Trophoblast cell (in vitro differentiated cells and primary cell): ENCODE results near the gene SPIRE1.

Source experiments
- DNase-seq, 2 donors: peaks; one replicate each; pipeline ENCODE4 v3.0.0-alpha.2; 2016
- H2AFZ ChIP-seq: 2 replicates; pipeline ENCODE4 v1.6.1; 2013; ENCODE audit warnings: low read length, moderate library complexity, mild to moderate bottlenecking; ENCODE audit not compliant: insufficient read depth, poor library complexity
- H2AK5ac ChIP-seq: 2 replicates; pipeline ENCODE4 v1.6.1; 2013; ENCODE audit warnings: mild to moderate bottlenecking, low read length
- H2BK120ac ChIP-seq: 2 replicates; pipeline ENCODE4 v1.6.1; 2013; ENCODE audit warnings: low read length, mild to moderate bottlenecking, moderate library complexity; ENCODE audit not compliant: insufficient read depth, poor library complexity
- H2BK12ac ChIP-seq: 2 replicates; pipeline ENCODE4 v1.6.1; 2013; ENCODE audit warnings: mild to moderate bottlenecking, low read length, moderate library complexity
- H2BK5ac ChIP-seq: 2 replicates; pipeline ENCODE4 v1.6.1; 2013; ENCODE audit warnings: low read length, low read depth, moderate library complexity, mild to moderate bottlenecking; ENCODE audit not compliant: poor library complexity
- H3K14ac ChIP-seq: 2 replicates; pipeline ENCODE4 v1.6.1; 2013; ENCODE audit warnings: mild to moderate bottlenecking, low read length
- H3K18ac ChIP-seq: 2 replicates; pipeline ENCODE4 v1.6.1; 2013; ENCODE audit warnings: mild to moderate bottlenecking, low read length
- H3K23ac ChIP-seq: 2 replicates; pipeline ENCODE4 v1.6.1; 2013; ENCODE audit warnings: low read length
- H3K27ac ChIP-seq: 2 replicates; pipeline ENCODE4 v1.5.1; 2013; ENCODE audit warnings: low read depth, mild to moderate bottlenecking, inconsistent platforms, low read length, moderate library complexity
- H3K27me3 ChIP-seq: 2 replicates; pipeline ENCODE4 v1.6.1; 2013; ENCODE audit warnings: inconsistent platforms, mild to moderate bottlenecking, low read length, moderate library complexity; ENCODE audit not compliant: insufficient read depth
- H3K36me3 ChIP-seq, 2 experiments: 1 replicate in 1 of 2; 2 replicates in 1 of 2; pipeline ENCODE4 v1.6.1; 2013; ENCODE audit warnings: low read length in 2 of 2, mild to moderate bottlenecking in 2 of 2, moderate library complexity in 1 of 2; ENCODE audit not compliant: insufficient read depth in 2 of 2, control insufficient read depth in 1 of 2
- H3K4ac ChIP-seq: 2 replicates; pipeline ENCODE4 v1.6.1; 2013; ENCODE audit warnings: low read depth, mild to moderate bottlenecking, low read length, moderate library complexity
- H3K4me1 ChIP-seq, 2 experiments: 1 replicate in 1 of 2; 2 replicates in 1 of 2; pipeline ENCODE4 v1.6.1; 2013; ENCODE audit warnings: low read length in 2 of 2, mild to moderate bottlenecking in 2 of 2, moderate library complexity in 1 of 2; ENCODE audit not compliant: insufficient read depth in 2 of 2, control insufficient read depth in 1 of 2
- H3K4me2 ChIP-seq: 2 replicates; pipeline ENCODE4 v1.6.1; 2013; ENCODE audit warnings: inconsistent platforms, mild to moderate bottlenecking, low read length, moderate library complexity
- H3K4me3 ChIP-seq: 2 replicates; pipeline ENCODE4 v1.5.1; 2013; ENCODE audit warnings: mild to moderate bottlenecking, low read depth, low read length, inconsistent platforms
- H3K79me1 ChIP-seq: one replicate; pipeline ENCODE4 v1.6.1; 2013; ENCODE audit warnings: low read length
- H3K79me2 ChIP-seq: 2 replicates; pipeline ENCODE4 v1.6.1; 2013; ENCODE audit warnings: low read length, mild to moderate bottlenecking; ENCODE audit not compliant: control insufficient read depth, insufficient read depth, poor library complexity
- H3K9ac ChIP-seq: 2 replicates; pipeline ENCODE4 v1.6.1; 2013; ENCODE audit warnings: mild to moderate bottlenecking, low read length
- H3K9me3 ChIP-seq: 2 replicates; pipeline ENCODE4 v1.6.1; 2013; ENCODE audit warnings: low read depth, mild to moderate bottlenecking, control low read depth, inconsistent platforms, low read length; ENCODE audit not compliant: insufficient read depth
- H4K12ac ChIP-seq: 2 replicates; pipeline ENCODE4 v1.6.1; 2013; ENCODE audit warnings: low read depth, mild to moderate bottlenecking, low read length, moderate library complexity
- H4K8ac ChIP-seq: 2 replicates; pipeline ENCODE4 v1.6.1; 2013; ENCODE audit warnings: low read depth, mild to moderate bottlenecking, low read length, moderate library complexity
- H4K91ac ChIP-seq: one replicate; pipeline ENCODE4 v1.6.1; 2013; ENCODE audit warnings: low read depth, mild to moderate bottlenecking, low read length, moderate library complexity
- WGBS: extraction: QIAGEN DNeasy Blood & Tissue Kit; methylation state at CpG from one replicate; pipeline ENCODE4 v1.1.7; 2013; ENCODE audit warnings: missing lambda C conversion rate; ENCODE audit not compliant: insufficient read length, insufficient coverage; ENCODE audit errors: extremely low coverage; 5-methylcytosine and 5-hydroxymethylcytosine counted together

Gene SPIRE1

DNA sequence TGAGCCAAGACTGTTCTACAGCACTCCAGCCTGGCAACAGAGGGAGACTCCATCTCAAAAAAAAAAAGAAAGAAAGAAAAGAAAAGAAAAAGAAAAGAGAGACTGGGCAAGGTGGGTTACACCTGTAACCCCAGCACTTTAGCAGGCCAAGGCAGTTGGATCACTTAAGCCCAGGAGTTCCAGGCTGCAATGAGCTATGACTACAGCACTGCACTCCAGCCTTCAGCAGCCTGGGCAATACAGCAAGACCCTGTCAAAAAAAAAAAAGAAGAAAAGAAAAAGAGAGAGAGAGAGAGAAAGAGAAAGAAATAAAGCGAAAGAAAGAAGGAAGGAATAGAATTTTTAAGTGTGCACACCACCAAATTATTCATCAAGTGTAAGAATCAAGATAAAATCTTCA, 2.9 kb downstream of the SPIRE1 start:
- Histone ChIP-seq H3K4me3 (no peak overlapping the region), H2BK12ac (no peak overlapping the region), H3K9ac (no peak overlapping the region), H3K79me1 (peaks cover 8% of the 10 kb centered on the region), H3K18ac (no peak overlapping the region), H2AFZ (no peak overlapping the region), H3K23ac (no peak overlapping the region), H3K27ac (no peak overlapping the region), H3K36me3 (no peaks in the 10 kb centered on the region), H3K14ac (no peak overlapping the region), H2BK5ac (no peak overlapping the region), H3K27me3 (no peaks in the 10 kb centered on the region), H3K79me2 (peaks cover 8% of the 10 kb centered on the region), H2BK120ac (no peak overlapping the region), H3K4me2 (no peak overlapping the region), H3K4ac (no peak overlapping the region), H4K8ac (no peak overlapping the region), H2AK5ac (no peak overlapping the region), H4K91ac (no peak overlapping the region), H3K9me3 (peaks cover 2% of the 10 kb centered on the region), H4K12ac (no peak overlapping the region), H3K4me1 (peaks cover 5 to 10% of the 10 kb centered on the region in 2 experiments)
- whole genome bisulfite sequencing = 83% methylated on average over 1 of the region's 1 CpG
- DNase-seq = no peak

- no peak overlapping the region for H4K12ac ChIP-seq
- H3K27me3 ChIP-seq = no peaks in the 10 kb centered on the region
- WGBS = no CpG with 5 or more reads among the region's 3 CpGs
- H3K9ac ChIP-seq = no peak overlapping the region
- no peak overlapping the region for H3K4ac ChIP-seq
- no peak overlapping the region for H4K8ac ChIP-seq
- H2AFZ ChIP-seq = no peak overlapping the region
- H3K4me2 ChIP-seq = no peak overlapping the region
- no peak overlapping the region for H3K14ac ChIP-seq
- H3K18ac ChIP-seq = no peak overlapping the region
- H3K79me1 ChIP-seq = peaks cover 4% of the 10 kb centered on the region
- H3K4me1 ChIP-seq = peaks cover 0 to 6% of the 10 kb centered on the region in 2 experiments
- H4K91ac ChIP-seq = no peak overlapping the region
- no peak overlapping the region for H2AK5ac ChIP-seq
- H3K9me3 ChIP-seq = no peaks in the 10 kb centered on the region
- no peak overlapping the region for H3K23ac ChIP-seq
- H2BK5ac ChIP-seq = no peak overlapping the region
- H2BK120ac ChIP-seq = no peak overlapping the region
- H3K4me3 ChIP-seq = no peak overlapping the region
- no peak for DNase-seq
- no peaks in the 10 kb centered on the region for H3K36me3 ChIP-seq
- H2BK12ac ChIP-seq = no peak overlapping the region
- H3K79me2 ChIP-seq = peaks cover 6% of the 10 kb centered on the region
- H3K27ac ChIP-seq = no peak overlapping the region
These were observed 5.0 kb downstream of the SPIRE1 start for GRCh38 chr18:12652861-12653401.

- no peak overlapping the region for H3K4me3 ChIP-seq
- H3K4me2 ChIP-seq = no peak overlapping the region
- no peaks in the 10 kb centered on the region for H3K27me3 ChIP-seq
- H4K91ac ChIP-seq = no peak overlapping the region
- H2BK5ac ChIP-seq = no peak overlapping the region
- no peak overlapping the region for H3K4ac ChIP-seq
- H3K27ac ChIP-seq = no peak overlapping the region
- H4K12ac ChIP-seq = no peak overlapping the region
- H3K9ac ChIP-seq = no peak overlapping the region
- H2BK120ac ChIP-seq = no peak overlapping the region
- H3K4me1 ChIP-seq = peaks cover 0 to 1% of the 10 kb centered on the region in 2 experiments
- WGBS = 100% methylated on average over 1 of the region's 4 CpGs
- no peaks in the 10 kb centered on the region for H3K79me2 ChIP-seq
- no peak overlapping the region for H3K18ac ChIP-seq
- no peaks in the 10 kb centered on the region for H3K79me1 ChIP-seq
- DNase-seq = no peak
- no peak overlapping the region for H3K14ac ChIP-seq
- H3K36me3 ChIP-seq = no peaks in the 10 kb centered on the region
- H4K8ac ChIP-seq = no peak overlapping the region
- no peak overlapping the region for H2AFZ ChIP-seq
- H2AK5ac ChIP-seq = no peak overlapping the region
- no peaks in the 10 kb centered on the region for H3K9me3 ChIP-seq
- H2BK12ac ChIP-seq = no peak overlapping the region
- H3K23ac ChIP-seq = no peak overlapping the region
These were observed 6.3 kb downstream of the SPIRE1 start for GRCh38 chr18:12651651-12652050.

- no peak overlapping the region for H3K18ac ChIP-seq
- H3K36me3 ChIP-seq = no peaks in the 10 kb centered on the region
- no CpG with 5 or more reads among the region's 3 CpGs for WGBS
- no peak overlapping the region for H4K8ac ChIP-seq
- H3K4me3 ChIP-seq = no peak overlapping the region
- no peak overlapping the region for H2AK5ac ChIP-seq
- H3K79me2 ChIP-seq = no peaks in the 10 kb centered on the region
- H3K4me2 ChIP-seq = no peak overlapping the region
- H2BK5ac ChIP-seq = no peak overlapping the region
- H3K14ac ChIP-seq = no peak overlapping the region
- no peak overlapping the region for H3K23ac ChIP-seq
- H2AFZ ChIP-seq = no peak overlapping the region
- H4K12ac ChIP-seq = no peak overlapping the region
- no peak overlapping the region for H2BK12ac ChIP-seq
- no peak overlapping the region for H4K91ac ChIP-seq
- no peak for DNase-seq
- H3K27ac ChIP-seq = no peak overlapping the region
- H3K4ac ChIP-seq = no peak overlapping the region
- no peaks in the 10 kb centered on the region for H3K9me3 ChIP-seq
- H2BK120ac ChIP-seq = no peak overlapping the region
- H3K79me1 ChIP-seq = no peaks in the 10 kb centered on the region
- no peak overlapping the region for H3K9ac ChIP-seq
- no peaks in the 10 kb centered on the region for H3K27me3 ChIP-seq
- peaks cover 6% of the 10 kb centered on the region in 2 experiments for H3K4me1 ChIP-seq
These were observed 10.1 kb downstream of the SPIRE1 start for GRCh38 chr18:12647773-12648172.
